ENCODE data around the gene SLC22A16.
A peak's percentile ranks its signal among the peaks of the same experiment; 100 is the strongest.

SLC22A16 gene

GRCh38 chr6:110476046-110476849 is at the start of gene SLC22A16:
SLC22A16 (minus strand) TSS chr6:110476613; CDS start chr6:110476574, 39 bp downstream.
- Histone ChIP-seq H3K27ac (no peak within 1 kb of the TSS), H3K4me3 (peak within 1 kb of the TSS; percentile 69)
- DNase-seq (ENCODE audit: low spot score), result no peak
- no peak for TF ChIP-seq CTCF (IDR thresholded peaks at IDR 0.05)

- TF ChIP-seq CTCF (IDR thresholded peaks at IDR 0.05), result no peak
- DNase-seq (ENCODE audit: low spot score), result no peak
- H3K27ac ChIP-seq, result no peak overlapping the region
- H3K4me3 ChIP-seq, result no peak overlapping the region
These were observed 48.6 kb upstream of the SLC22A16 start for GRCh38 chr6:110525001-110525400.

- Histone ChIP-seq H3K4me3 (no peak overlapping the region), H3K27ac (no peak overlapping the region)
- TF ChIP-seq CTCF (IDR thresholded peaks at IDR 0.05), result no peak
- DNase-seq (ENCODE audit: low spot score), result no peak
These were observed 47.9 kb upstream of the SLC22A16 start for GRCh38 chr6:110524305-110524704.

GRCh38 chr6:110523451-110524021 is 47.1 kb upstream of the SLC22A16 start:
- no peak overlapping the region for H3K27ac ChIP-seq
- no peak overlapping the region for H3K4me3 ChIP-seq
- DNase-seq (ENCODE audit: low spot score), result no peak
- no peak for TF ChIP-seq CTCF (IDR thresholded peaks at IDR 0.05)

- no peak overlapping the region for H3K4me3 ChIP-seq
- no peak for DNase-seq (ENCODE audit: low spot score)
- TF ChIP-seq CTCF (IDR thresholded peaks at IDR 0.05), result no peak
- no peak overlapping the region for H3K27ac ChIP-seq
These were observed 46.0 kb upstream of the SLC22A16 start for GRCh38 chr6:110522427-110522826.

- Histone ChIP-seq H3K27ac (no peak overlapping the region), H3K4me3 (no peak overlapping the region)
- TF ChIP-seq CTCF (IDR thresholded peaks at IDR 0.05), result no peak
- DNase-seq (ENCODE audit: low spot score), result no peak
These were observed 44.7 kb upstream of the SLC22A16 start for GRCh38 chr6:110520992-110521543.
